ENCODE results near the gene UPK3BL1.
"Not testable (repeated sequence)": the region's sequence is repeated elsewhere in the genome, so short reads cannot be mapped to it uniquely, and the experiment has no call there.

Gene UPK3BL1

GRCh38 chr7:102642691-102643090, at the start of gene UPK3BL1:
UPK3BL1 (minus strand) TSS chr7:102642791; CDS start chr7:102642741, 50 bp downstream.
- not testable (repeated sequence) for DNase-seq (ENCODE audit: low read depth in 2 of 2)

GRCh38 chr7:102690602-102691001, 48.0 kb upstream of the UPK3BL1 start:
- DNase-seq (ENCODE audit: low read depth in 2 of 2), result not testable (repeated sequence)

GRCh38 chr7:102689436-102690282, 47.1 kb upstream of the UPK3BL1 start:
- DNase-seq (ENCODE audit: low read depth in 2 of 2), result not testable (repeated sequence)

GRCh38 chr7:102688299-102689036, 45.9 kb upstream of the UPK3BL1 start:
- not testable (repeated sequence) for DNase-seq (ENCODE audit: low read depth in 2 of 2)

- DNase-seq (ENCODE audit: low read depth in 2 of 2), result not testable (repeated sequence)
Measured at GRCh38 chr7:102682560-102682959, 40.0 kb upstream of the UPK3BL1 start.

- DNase-seq (ENCODE audit: low read depth in 2 of 2), result not testable (repeated sequence)
Measured at GRCh38 chr7:102680780-102681179, 38.2 kb upstream of the UPK3BL1 start.

- DNase-seq (ENCODE audit: low read depth in 2 of 2), result not testable (repeated sequence)
Measured at GRCh38 chr7:102675545-102675944, 33.0 kb upstream of the UPK3BL1 start.

- not testable (repeated sequence) for DNase-seq (ENCODE audit: low read depth in 2 of 2)
Measured at GRCh38 chr7:102673447-102674067, 31.0 kb upstream of the UPK3BL1 start.

- not testable (repeated sequence) for DNase-seq (ENCODE audit: low read depth in 2 of 2)
Measured at GRCh38 chr7:102671956-102672307, 29.3 kb upstream of the UPK3BL1 start.

GRCh38 chr7:102671166-102671955, 28.8 kb upstream of the UPK3BL1 start, which contains the start of gene POLR2J2:
POLR2J2 (minus strand) TSS chr7:102671663; CDS start chr7:102671601, 62 bp downstream.
- not testable (repeated sequence) for DNase-seq (ENCODE audit: low read depth in 2 of 2)

- DNase-seq (ENCODE audit: low read depth in 2 of 2), result not testable (repeated sequence)
Measured at GRCh38 chr7:102667523-102667922, 24.9 kb upstream of the UPK3BL1 start.

- not testable (repeated sequence) for DNase-seq (ENCODE audit: low read depth in 2 of 2)
Measured at GRCh38 chr7:102666850-102667249, 24.3 kb upstream of the UPK3BL1 start.

GRCh38 chr7:102664765-102665164, 22.2 kb upstream of the UPK3BL1 start:
- not testable (repeated sequence) for DNase-seq (ENCODE audit: low read depth in 2 of 2)

GRCh38 chr7:102649924-102650323, 7.3 kb upstream of the UPK3BL1 start, which contains the start of gene SPDYE2B:
SPDYE2B (plus strand) TSS chr7:102650319; CDS start chr7:102652349, 2,030 bp downstream.
- DNase-seq (ENCODE audit: low read depth in 2 of 2), result not testable (repeated sequence)

- DNase-seq (ENCODE audit: low read depth in 2 of 2), result not testable (repeated sequence)
Measured at GRCh38 chr7:102647813-102648212, 5.2 kb upstream of the UPK3BL1 start.

GRCh38 chr7:102643404-102643803, 813 bp upstream of the UPK3BL1 start:
- DNase-seq (ENCODE audit: low read depth in 2 of 2), result not testable (repeated sequence)

- DNase-seq (ENCODE audit: low read depth in 2 of 2), result not testable (repeated sequence)
Measured at GRCh38 chr7:102638848-102639247, 3.7 kb downstream of the UPK3BL1 start.

GRCh38 chr7:102636956-102637355, 5.6 kb downstream of the UPK3BL1 start:
- DNase-seq (ENCODE audit: low read depth in 2 of 2), result not testable (repeated sequence)

- DNase-seq (ENCODE audit: low read depth in 2 of 2), result not testable (repeated sequence)
Measured at GRCh38 chr7:102635354-102635753, 7.2 kb downstream of the UPK3BL1 start.

- DNase-seq (ENCODE audit: low read depth in 2 of 2), result not testable (repeated sequence)
Measured at GRCh38 chr7:102634299-102634698, 8.3 kb downstream of the UPK3BL1 start.

GRCh38 chr7:102630622-102631021, 12.0 kb downstream of the UPK3BL1 start:
- not testable (repeated sequence) for DNase-seq (ENCODE audit: low read depth in 2 of 2)
